Cortex of kidney (tissue), 1 donor: Measurements from ENCODE around the gene RNU7-1.

Experiments
- DNase-seq: peaks from one replicate; lab custom pipeline; 2025; lab: John Stamatoyannopoulos, UW

The RNU7-1 gene

DNA sequence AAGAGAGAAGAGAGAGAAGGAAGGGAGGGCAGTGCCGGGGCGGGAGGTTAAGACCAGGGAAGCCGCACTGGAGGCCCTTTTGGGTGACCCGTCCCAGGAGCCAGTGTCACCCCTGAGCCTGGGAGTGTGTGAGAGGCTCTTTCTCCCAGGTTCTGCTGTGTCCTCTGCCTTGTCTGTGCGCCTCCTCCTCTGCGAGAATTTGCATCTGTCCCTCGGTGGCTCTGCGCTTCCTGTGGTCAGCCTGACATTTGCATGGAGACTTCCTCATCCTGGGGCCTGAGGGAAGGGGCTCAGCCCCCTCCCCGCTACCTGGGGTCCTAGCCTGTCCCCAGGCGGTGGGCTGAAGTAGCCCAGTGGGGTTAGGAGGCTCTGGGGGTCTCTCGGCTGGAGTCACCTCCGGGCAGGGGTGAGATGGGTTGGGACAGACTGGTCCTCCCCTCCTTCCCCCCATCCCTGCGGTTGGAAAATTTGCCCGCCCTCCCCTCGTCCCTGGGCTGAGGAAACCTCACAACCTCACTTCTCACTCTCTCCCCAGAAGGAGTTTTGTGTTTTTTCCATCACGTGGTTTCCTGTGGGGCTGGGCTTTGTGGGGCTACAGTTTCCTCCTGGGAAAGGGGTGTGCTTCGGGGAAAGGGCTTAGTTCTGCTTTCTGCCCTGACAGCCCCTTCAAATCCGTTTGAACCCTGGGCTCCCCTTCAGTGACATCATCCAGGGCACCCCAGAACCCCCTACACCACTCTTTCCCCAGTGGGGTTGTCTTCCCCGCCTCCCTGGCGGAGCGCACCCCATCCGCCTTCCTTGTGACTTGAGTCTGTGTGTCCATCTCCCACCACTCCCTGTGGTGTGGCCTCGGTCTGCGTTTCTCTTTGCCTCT, 10.1 kb downstream of the RNU7-1 start:
- no peak for DNase-seq

- DNase-seq: no peak
Observed at GRCh38 chr12:6954316-6955107, 10.9 kb downstream of the RNU7-1 start.

DNA sequence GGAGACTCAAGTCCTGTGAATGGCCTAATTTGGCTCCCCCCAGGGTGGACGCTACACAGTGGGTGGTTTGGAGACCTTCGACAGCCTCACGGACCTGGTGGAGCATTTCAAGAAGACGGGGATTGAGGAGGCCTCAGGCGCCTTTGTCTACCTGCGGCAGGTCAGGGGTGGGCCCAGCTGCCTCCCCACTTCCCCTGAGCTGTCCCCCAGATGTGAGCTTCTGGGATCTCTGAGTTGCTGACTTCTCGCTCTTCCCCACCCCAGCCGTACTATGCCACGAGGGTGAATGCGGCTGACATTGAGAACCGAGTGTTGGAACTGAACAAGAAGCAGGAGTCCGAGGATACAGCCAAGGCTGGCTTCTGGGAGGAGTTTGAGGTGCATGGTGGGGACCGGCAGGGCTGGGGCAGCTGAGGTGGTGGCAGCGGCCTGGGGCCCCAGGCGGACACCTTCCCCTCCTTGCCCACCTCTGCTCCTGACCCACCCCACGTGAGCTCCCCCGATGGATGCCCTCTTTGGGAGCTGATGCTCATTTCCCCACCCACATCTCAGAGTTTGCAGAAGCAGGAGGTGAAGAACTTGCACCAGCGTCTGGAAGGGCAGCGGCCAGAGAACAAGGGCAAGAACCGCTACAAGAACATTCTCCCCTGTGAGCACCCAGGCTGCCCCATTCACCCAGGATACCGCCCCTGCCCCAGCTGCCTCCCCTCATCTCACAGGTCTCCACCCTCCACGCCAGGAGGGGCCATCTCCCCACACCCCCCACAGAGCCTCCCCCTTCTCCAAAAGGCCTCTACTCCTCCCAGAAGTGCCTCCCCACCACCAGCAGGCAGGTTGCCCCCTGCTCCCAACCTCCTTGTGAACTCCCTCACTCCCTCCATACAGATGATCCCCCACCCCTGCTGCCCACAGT, 11.7 kb downstream of the RNU7-1 start:
- no peak for DNase-seq

- DNase-seq: no peak
Observed at GRCh38 chr12:6956021-6956727, 12.6 kb downstream of the RNU7-1 start.

DNA sequence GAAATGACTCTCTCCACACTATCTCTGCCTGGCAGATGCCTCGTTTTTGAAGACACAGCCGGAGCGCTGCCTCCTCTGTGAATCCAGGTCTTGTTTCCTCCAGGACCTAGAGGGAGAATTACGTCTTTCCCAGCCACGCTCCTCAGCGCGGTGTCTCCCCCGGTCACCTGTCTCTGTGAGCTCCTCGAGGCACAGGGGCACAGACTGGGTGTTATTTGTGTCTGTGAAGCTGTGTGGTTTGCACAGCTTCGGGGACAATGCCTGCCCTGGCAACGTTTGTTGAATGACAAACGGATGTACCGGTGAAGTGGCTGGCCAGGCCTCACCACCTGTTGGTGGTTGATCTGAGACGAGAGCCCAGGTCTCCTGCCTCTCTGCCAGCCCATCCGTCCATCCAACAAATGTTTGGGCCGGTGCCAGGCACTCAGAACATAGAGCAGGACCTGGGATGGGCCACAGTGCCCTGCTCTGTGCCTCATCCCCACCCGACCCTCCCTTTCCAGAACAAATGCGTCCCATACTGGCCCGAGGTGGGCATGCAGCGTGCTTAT, 13.6 kb downstream of the RNU7-1 start:
- no peak for DNase-seq

- DNase-seq: no peak
Observed at GRCh38 chr12:6957741-6958608, 14.4 kb downstream of the RNU7-1 start.

DNA sequence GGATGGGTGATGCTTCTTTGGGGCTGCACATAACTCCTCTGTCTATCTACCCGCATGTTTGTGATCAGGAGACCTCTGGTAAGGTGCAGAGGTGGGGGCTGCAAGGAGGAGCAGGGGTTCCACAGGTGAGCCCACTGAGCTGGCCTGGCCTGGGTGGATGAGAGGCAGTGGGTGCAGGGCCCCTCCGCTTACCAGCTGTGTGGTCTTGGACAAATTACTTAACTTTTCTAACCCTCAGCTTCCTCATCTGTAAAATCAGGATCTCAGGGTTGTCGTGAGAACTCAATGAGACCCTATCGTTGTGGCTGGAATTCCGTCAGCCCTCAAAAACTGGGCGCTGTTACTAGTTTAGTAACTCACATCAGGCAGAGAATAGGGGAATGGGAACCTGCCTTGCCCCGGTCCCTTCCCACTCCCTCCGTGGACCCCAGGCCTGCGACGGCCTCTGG, 15.0 kb downstream of the RNU7-1 start:
- DNase-seq: no peak

DNA sequence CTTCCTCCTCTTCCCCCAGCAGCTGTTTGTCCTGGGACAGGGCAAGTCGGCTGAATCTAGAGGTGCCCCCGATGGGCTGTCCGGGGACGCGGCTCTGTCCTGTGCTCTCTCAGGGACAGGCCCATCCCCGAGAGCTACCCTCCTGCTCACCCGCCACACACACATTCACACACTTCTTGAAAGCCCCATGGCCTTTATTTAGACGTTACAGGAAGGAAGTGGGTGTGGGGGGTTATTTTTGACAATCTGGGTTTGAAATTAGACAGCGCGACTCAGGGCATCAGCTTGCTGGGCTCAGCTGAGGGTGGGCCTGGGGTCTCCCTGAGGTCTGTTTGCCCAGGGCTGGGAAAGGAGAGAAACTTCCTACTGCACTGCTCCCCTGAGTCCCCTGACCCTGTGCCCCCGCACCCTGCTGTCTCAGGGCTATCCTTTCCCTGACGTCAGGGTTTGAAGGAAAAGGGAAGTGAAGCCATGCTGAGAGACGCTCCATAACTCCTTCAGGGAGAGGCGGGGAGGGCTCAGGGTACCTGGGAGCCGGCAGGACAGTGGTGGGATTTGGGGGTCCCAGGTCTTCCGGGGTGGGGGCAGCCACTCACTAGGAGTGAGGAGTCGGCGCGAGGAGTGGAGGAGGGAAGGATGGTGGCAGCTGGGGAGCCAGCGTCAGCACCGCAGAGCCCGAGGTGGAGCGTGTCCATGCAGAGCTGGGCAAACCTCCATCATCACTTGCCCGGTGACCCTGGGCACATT, 15.6 kb downstream of the RNU7-1 start:
- no peak for DNase-seq

- no peak for DNase-seq
Observed at GRCh38 chr12:6959805-6960592, 16.4 kb downstream of the RNU7-1 start.

- DNase-seq: no peak
Observed at GRCh38 chr12:6960593-6961277, 17.1 kb downstream of the RNU7-1 start.

- no peak for DNase-seq
Observed at GRCh38 chr12:6961278-6961694, 17.7 kb downstream of the RNU7-1 start.

DNA sequence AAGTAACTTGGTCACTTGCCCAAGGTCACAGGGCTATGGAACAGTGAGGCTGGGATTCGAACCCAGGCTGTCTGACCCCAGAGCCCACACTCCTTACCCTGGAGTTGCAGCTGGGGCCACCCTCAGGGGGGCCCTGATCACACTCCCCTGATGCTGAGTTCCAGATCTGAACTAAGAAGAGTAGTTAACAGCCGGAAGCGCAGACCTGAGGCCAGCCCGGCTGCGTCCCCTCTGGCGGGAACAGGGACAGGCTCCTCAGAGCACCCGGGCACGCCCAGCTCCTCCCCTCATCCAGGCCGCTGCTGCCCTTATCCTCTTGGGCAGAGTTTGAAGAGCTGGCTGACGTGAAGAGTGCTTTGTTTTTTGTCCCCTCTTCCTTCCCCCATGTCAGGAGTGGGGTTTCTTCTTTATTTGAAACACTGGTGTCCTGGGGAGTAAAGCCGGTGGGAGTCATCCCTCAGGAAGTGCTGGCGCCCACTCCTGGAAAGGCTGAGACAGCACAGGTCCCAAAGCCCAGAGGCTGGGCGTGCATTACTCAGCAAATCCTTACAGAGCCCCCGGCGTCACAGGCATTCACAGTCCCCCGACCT, 18.2 kb downstream of the RNU7-1 start:
- no peak for DNase-seq

DNA sequence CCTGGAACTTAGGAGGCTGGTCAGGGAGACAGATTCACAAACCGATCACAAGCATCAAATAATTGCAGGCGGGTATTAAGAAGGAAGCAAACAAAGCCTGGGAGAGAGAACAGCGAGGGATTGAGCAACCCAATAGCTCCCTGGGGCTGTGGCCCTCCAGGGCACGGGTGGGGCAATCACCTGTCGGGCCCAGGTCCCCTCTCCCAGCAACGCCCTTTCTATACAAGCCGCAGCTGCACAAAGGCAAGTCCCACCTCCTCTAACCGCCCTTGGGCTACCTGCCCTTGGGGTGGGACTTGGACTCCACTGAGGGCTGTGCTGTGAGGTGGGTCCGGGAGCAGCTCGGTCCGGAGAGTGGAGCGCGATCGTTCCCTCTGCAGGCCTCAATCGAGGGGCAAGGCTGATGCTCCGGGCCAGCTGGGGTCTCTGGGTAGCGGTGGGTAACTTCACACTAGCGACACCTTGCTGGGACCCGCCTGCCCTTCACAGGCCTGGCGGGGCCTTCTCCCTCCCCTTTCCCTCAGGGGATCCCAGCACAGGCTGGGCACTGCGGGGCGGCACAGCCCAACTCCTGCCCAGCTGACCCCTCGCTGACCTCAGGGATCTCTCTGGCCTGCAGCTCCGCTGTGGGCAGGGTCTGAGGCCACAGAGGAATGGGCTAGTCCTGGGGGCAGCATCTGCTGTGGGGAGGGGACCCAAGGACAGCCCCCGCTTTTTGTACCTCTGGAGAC, 18.8 kb downstream of the RNU7-1 start:
- DNase-seq: no peak

GRCh38 chr12:6963016-6963731, 19.6 kb downstream of the RNU7-1 start:
- no peak for DNase-seq

DNA sequence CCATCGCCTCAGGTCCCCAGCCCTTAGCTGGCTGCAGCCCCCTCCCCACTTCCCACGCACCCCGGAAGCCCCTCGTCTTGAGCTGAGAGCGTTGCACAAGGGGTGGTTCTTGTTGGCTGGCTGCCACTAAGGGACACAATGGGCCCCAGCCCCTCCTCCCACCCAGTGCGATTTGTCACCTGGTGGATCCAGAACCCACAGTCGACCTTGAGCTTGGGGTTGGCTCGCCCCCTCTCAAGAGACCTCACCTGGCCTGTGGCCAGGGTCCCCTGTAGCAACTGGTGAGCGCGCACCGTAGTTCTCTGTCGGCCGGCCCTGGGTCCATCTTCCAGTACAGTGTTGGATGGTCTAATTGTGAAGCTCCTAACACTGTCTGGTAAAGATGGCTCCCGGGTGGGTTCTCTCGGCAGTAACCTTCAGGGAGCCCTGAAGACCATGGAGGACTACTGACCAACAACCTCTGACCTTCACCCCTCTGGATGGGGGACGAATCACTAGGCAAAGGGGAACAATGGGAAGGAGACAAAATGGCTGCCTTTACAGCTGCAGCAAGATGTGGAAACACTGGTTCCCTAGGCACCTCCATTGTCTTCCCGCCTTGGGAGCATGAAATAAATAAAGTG, 20.3 kb downstream of the RNU7-1 start:
- DNase-seq: no peak

- no peak for DNase-seq
Observed at GRCh38 chr12:6964605-6965025, 21.0 kb downstream of the RNU7-1 start.
